DND-41 (cell line): ENCODE measurements around the gene ZFYVE1.

Experiments used
- CTCF ChIP-seq: IDR thresholded peaks from 2 replicates; pipeline ENCODE4 v1.5.1; 2012; ENCODE audit warnings: borderline replicate concordance, low read length, moderate library complexity, mild to moderate bottlenecking; ENCODE audit not compliant: poor library complexity, severe bottlenecking; ENCODE audit errors: extremely low read depth
- EZH2 ChIP-seq: IDR thresholded peaks from 3 replicates; pipeline ENCODE4 v1.6.1; 2012; ENCODE audit warnings: borderline replicate concordance, low read depth, mild to moderate bottlenecking, moderate library complexity, low read length, inconsistent platforms; ENCODE audit not compliant: severe bottlenecking

- TF ChIP-seq EZH2 = no peak
- no peak for TF ChIP-seq CTCF
These were observed 85.5 kb downstream of the ZFYVE1 start for GRCh38 chr14:72941286-72941985.
